HG03520 (cell line): Measurements from ENCODE around the gene HAL.

Experiments
- ATAC-seq: cut with Tn5 transposase; IDR thresholded peaks from one replicate; pipeline ENCODE4 v1.9.1; 2021; ENCODE audit warnings: mild to moderate bottlenecking, moderate library complexity; ENCODE audit not compliant: unreplicated experiment

The HAL gene

GRCh38 chr12:96015672-96016071 lies 19.5 kb upstream of the HAL start:
- no peak for ATAC-seq

- no peak for ATAC-seq
Measured at GRCh38 chr12:96014943-96015599, 18.9 kb upstream of the HAL start.

- ATAC-seq: no peak
Measured at GRCh38 chr12:96007729-96008128, 11.6 kb upstream of the HAL start.

GRCh38 chr12:96006727-96007126 lies 10.6 kb upstream of the HAL start:
- ATAC-seq: no peak

GRCh38 chr12:96000858-96001257 lies 4.7 kb upstream of the HAL start:
- no peak for ATAC-seq

- ATAC-seq: no peak
Measured at GRCh38 chr12:95999484-95999883, 3.3 kb upstream of the HAL start.

- peak; percentile 92 for ATAC-seq
Measured at GRCh38 chr12:95998611-95999286, 2.6 kb upstream of the HAL start.

- no peak for ATAC-seq
Measured at GRCh38 chr12:95997911-95998510, 1.9 kb upstream of the HAL start.

GRCh38 chr12:95997276-95997675 lies 1.1 kb upstream of the HAL start:
- ATAC-seq: no peak

GRCh38 chr12:95995238-95996031 lies 709 bp downstream of the HAL start:
- ATAC-seq: no peak

GRCh38 chr12:95994476-95994875 lies 1.7 kb downstream of the HAL start:
- no peak for ATAC-seq

- no peak for ATAC-seq
Measured at GRCh38 chr12:95993907-95994306, 2.2 kb downstream of the HAL start.

- ATAC-seq: no peak
Measured at GRCh38 chr12:95990136-95990535, 6.0 kb downstream of the HAL start.

GRCh38 chr12:95989504-95990123 lies 6.5 kb downstream of the HAL start:
- no peak for ATAC-seq

GRCh38 chr12:95988506-95989275 lies 7.5 kb downstream of the HAL start:
- ATAC-seq: no peak

- no peak for ATAC-seq
Measured at GRCh38 chr12:95986635-95987570, 9.2 kb downstream of the HAL start.

- ATAC-seq: no peak
Measured at GRCh38 chr12:95984682-95985081, 11.5 kb downstream of the HAL start.

GRCh38 chr12:95982602-95983001 lies 13.5 kb downstream of the HAL start:
- no peak for ATAC-seq

GRCh38 chr12:95980437-95980836 lies 15.7 kb downstream of the HAL start:
- ATAC-seq: no peak
